GM21576 (cell line): ENCODE results near the gene DOCK2.
"Not testable (repeated sequence)": the region's sequence is repeated elsewhere in the genome, so short reads cannot be mapped to it uniquely, and the experiment has no call there.

Experiments
- ATAC-seq: cut with Tn5 transposase; IDR thresholded peaks from one replicate; pipeline ENCODE4 v1.9.1; 2021; ENCODE audit warnings: mild to moderate bottlenecking, moderate library complexity; ENCODE audit not compliant: unreplicated experiment

Gene DOCK2

DNA sequence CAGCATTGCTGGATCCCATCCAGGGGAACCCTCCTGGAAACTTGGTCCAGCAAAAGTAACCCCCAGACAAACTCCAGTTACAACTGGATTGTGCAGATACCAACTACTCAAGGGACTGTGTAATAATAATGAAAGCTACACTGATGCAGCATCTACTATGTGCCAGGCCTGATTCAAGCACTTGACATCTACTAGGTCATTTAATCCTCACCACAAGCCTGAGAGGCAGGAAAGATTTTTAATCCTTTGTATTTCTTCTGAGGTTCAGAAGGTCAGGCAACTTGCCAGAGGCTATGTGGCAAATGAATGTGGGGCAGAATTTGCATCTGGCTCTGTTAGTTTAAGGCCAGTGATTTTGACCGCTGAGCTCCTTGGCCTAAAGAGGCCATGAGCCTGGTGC is 439.1 kb downstream of the DOCK2 start:
- ATAC-seq = no peak

GRCh38 chr5:170076739-170077138 is 439.7 kb downstream of the DOCK2 start:
- no peak for ATAC-seq

DNA sequence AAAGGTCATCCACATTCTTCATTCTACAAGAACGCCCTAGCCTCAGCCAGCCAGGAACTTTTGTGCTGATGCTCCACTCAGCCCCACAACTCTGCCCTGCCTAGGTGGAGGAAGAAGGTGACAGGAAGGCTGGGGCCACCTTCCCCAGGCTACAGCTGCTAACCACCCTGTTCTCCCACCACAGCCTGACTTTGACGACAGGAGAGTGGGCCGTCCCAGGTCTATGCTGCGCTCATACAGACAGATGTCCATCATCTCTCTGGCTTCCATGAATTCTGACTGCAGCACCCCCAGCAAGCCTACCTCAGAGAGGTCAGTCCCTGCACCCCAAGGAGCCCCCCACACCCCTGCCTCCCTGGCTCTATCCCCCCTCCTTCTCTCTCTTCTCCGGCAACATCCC is 440.5 kb downstream of the DOCK2 start:
- ATAC-seq = no peak

DNA sequence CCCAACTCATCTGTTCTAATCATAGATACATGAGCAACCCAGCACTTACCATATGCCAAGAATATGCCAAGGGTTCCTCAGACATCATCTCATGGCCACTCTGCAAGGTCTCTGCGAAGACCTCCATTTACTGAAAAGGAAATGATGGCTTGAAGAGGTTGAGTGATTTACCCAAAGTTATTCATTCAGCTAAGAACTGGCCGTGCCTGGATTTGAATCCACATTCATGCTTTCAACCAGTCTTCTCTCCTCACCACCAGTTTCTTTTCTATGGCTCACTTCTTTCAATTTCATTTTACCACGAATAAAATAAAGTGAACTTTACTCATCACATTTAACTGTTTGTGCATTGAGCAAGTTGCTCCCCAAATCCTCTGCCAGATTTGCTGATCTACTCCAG is 441.4 kb downstream of the DOCK2 start:
- no peak for ATAC-seq

DNA sequence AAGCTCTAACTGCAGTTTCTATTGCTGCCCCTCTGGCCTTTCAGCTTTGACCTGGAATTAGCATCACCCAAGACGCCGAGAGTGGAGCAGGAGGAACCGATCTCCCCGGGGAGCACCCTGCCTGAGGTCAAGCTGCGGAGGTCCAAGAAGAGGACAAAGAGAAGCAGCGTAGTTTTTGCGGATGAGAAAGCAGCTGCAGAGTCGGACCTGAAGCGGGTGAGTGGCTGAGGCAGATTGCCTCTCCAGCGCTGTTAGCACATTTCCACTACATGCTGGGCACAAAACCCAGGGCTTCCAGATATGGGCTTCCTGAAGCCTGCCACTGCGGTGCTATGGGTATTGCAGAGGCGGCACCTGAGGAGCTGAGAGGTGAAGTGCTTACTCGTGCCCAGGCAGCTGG is 441.9 kb downstream of the DOCK2 start:
- no peak for ATAC-seq

GRCh38 chr5:170080217-170080616 is 443.1 kb downstream of the DOCK2 start:
- no peak for ATAC-seq

DNA sequence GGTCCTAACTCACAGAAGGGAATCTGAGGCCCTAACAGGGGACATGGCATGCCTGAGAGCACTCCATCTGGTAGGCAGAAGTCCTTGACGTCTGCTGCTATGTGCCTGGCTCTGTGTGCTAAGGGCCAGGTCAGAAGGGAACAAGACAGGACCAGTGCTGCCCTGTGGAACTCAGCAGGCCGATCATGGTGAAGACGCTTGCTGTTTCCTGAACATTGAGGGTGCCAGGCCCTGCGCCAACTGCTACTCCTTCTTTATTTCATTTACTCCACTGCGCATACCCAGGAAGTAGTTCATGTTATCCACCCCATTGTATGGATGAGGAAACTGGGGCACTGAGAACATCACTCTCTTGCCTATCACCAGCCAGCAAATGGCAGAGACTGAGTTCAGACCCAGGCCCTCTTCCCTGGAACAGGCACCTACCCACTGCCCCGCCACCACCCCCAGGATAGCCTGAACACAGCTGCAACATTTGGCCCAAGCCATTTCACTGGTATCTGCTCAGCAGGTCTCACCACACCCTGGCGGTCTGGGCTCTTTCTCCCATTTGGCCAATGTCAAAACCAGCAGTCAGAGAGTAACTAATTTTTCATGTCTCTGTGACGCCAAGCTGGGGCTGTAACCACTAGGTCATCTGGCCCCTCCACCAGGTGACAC is 443.8 kb downstream of the DOCK2 start:
- ATAC-seq = no peak

- ATAC-seq = no peak
Observed at GRCh38 chr5:170081616-170082015, 444.5 kb downstream of the DOCK2 start.

DNA sequence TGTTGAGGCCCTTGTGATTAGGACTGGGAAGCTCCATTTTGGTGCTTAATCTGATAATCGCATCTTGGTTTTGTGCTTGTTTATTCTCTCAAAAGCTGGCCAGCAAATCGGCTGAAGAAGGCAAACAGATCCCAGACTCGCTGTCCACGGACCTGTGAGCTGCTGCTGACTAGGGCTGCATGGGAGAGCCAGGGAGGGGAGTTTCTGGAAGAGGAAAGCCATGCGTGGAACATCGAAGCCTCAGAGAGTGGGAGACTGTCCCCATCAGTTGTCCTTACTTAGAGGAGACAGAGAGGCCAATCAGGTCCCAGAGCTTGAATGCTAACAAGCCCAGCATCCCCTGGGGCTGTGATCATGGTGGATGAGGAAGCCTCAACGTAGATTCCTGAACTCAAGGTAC is 445.6 kb downstream of the DOCK2 start:
- ATAC-seq = no peak

GRCh38 chr5:170087168-170087817 is 450.2 kb downstream of the DOCK2 start:
- no peak for ATAC-seq

DNA sequence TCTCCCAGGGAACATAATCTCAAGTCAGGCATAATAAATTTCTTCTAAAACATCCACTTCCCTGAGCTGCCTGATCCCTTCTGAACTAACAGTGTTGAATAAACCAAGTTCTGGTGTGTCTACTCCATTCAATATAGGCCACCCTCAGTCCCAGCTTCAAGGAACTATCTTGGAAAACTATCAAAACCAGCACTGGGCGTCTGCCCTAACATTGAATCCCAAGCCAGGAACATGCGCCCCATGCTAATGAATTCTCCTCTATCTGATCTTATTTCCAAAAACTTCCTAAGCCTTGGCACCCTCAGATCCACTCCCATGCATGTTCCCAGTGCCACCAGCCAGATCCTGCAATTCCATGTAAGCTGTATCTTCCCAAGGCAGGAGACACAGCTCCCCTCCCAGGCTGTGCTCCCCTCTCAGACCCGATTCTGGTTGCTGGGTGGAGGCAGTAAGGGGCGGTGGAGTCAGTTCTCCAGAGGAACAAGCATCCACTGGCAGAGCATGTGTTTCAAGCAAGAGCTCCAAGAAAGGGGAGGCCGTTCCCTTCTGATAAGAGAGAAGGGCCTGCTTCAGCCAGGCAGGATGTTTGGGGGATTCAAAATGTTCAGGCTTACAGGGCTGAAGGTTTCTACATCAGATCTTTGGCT is 455.5 kb downstream of the DOCK2 start:
- ATAC-seq = no peak

DNA sequence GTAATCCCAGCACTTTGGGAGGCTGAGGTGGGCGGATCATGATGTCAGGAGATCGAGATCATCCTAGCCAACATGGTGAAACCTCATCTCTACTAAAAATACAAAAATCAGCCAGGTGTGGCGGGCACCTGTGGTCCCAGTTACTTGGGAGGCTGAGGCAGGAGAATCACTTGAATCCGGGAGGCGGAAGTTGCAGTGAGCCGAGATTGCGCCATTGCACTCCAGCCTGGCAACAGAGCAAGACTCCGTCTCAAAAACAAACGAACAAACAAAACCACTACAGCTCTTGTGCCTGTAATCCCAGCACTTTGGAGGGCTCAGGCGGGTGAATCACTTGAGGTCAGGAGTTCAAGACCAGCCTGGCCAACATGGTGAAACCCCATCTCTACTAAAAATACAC is 457.3 kb downstream of the DOCK2 start:
- not testable (repeated sequence) for ATAC-seq

DNA sequence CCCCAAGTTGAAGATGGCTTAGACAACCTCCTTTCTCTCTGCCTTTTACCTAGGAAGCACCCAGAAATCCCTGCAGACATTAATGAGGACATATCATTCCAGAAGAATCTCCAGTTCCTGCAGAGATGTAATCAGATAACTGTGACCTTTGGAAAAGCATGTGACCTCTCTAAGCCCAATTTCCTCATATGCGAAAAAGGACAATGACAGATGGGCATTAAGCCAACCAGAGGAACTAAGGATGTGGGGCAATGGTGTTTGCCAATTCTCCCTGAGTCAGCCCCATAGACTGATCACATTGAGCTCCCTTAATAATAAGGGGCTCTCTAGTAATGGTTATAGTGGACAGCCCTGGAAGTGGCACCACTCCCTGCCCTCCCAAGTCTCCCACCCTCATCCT is 458.6 kb downstream of the DOCK2 start:
- no peak for ATAC-seq

DNA sequence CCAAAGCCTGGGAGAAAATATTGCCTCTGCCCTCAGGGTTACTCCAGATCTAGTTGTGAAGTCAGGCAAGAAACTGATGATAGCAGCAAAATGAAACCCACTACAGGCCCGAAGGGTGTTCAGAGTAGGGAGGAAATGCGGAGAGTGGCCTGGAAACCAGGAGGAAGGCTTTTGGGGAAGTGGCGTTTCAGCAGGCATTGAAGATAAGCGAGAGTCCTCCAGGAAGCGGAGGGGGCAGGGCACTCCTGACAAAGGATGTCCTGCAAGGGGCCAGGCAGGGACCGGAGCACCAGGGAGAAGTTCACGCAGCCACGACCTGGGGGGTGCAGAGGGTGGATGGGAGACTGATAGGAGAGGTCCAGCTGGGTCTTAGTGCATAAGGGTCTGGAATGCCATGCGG is 460.9 kb downstream of the DOCK2 start:
- ATAC-seq = no peak

DNA sequence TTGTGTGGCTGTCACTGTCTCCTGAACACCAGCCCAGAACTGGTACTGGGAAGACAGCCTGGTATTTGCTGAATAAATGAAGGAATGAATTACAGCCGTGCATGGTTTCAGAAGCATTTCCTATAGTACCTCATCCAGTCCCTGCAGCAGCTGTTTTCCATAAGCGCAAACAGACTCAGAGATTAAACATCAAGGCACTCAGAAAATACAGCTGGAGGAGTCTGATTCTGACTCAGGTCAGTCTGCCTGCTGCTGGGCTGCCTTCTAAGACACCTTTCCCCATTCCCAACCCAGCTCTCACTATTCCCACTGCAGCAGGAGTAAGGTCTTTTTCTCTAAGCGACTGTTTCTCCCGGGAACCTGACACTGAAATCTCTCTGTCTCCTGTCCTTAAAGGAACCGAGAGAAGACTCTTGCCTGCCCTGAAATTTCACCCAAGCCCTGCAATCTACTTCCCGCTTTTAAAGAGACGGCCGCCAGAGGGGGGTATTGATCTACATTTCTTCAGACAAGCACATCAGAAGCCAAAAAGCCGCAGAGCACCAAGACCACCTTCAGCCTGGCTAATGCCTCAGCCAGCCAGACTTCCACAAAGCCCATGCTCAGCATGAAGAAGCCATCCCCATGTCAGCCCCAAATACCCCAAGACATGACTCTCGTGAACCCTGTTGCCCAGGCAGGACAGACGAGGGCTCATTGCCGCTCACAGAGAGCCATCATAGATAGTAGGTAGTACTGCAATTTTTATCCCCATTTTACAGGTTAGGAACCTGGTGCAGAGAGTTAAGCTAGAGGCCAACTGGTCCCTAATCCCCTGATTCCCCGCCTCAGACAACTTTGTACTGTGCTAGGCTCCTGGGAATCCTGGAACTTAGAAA is 463.2 kb downstream of the DOCK2 start:
- ATAC-seq = no peak

- ATAC-seq = no peak
Observed at GRCh38 chr5:170103447-170103846, 466.4 kb downstream of the DOCK2 start.

DNA sequence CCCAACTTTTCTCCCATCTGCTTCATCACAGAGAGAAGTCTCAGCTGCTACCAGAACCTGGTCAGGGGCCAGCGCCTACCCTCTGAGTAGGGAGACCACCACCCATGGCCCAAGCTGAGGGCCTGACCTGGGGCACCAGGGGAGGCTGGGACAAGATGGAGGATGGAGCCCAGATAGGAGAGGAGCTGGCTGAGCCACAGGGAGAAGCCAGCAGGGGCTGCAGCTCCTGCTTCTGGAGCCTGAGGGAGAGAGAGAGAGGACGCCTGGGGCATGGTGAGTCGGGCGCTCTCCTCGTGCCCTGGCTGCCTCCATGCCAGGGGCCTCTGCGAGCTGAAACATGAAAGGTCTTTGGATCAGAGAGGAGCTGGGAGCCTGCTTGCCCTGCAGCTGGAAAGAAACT is 467.2 kb downstream of the DOCK2 start:
- ATAC-seq = no peak

GRCh38 chr5:170104710-170105109 is 467.6 kb downstream of the DOCK2 start:
- ATAC-seq = no peak

DNA sequence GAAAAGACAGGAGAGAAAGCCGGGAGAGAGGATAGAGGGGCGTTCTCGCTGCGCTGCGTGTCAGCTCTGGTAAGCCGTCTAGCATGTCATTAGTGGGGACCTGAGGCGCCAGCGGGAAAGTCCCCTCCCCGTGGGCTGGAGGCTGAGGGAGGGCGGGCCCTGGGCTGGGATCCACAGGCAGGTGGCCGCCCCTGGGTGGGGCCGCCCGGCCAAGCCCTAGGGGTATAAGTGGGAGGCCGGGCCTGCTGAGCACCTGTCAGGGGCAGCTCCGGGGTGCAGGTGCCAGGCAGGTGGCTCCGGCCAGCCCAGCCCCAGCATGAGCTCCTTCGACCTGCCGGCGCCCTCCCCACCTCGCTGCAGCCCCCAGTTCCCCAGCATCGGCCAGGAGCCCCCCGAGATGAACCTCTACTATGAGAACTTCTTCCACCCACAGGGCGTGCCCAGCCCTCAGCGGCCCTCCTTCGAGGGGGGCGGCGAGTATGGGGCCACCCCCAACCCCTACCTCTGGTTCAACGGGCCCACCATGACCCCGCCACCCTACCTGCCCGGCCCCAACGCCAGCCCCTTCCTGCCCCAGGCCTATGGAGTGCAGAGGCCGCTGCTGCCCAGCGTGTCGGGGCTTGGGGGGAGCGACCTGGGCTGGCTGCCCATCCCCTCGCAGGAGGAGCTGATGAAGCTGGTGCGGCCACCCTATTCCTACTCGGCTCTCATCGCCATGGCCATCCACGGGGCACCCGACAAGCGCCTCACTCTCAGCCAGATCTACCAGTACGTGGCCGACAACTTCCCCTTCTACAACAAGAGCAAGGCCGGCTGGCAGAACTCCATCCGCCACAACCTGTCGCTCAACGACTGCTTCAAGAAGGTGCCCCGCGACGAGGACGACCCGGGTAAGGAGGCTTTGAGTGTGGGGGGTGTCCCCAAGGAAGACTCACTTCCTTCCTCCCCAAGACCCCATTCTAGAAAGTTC is 468.9 kb downstream of the DOCK2 start, which contains the start of gene FOXI1:
FOXI1 (plus strand) TSS at position 256 of the 970 bp plus-strand sequence; CDS start at position 317, 61 bp downstream.
- ATAC-seq = no peak

- no peak for ATAC-seq
Observed at GRCh38 chr5:170107674-170108073, 470.6 kb downstream of the DOCK2 start.
